ENCODE results near the gene MOSMO.

DNA sequence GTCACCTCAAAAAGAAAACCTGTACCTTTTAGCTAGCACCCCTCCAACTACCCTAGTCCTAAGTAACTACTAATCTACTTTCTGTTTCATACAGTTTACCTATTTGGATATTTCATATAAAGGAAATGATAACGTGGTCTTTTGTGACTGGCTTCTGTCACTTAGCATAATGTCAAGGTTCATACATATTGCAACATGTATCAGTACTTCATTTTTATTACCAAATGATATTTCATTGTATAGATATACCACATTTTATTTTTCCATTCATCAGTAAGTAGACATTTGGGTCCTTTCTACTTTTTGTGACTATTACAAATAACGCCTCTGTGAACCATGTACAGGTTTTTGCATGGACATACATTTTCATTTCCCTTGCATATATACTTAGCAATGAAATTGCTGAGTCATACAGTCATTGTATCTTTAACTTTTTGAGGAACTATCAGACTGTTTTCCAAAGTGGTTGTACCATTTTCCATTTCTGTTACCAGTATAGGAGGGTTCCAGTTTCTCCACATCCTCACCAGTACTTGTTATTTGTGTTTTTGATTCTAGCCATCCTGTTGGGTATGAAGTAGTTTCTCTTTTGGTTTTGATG, 23.7 kb downstream of the MOSMO start:
- TF ChIP-seq, protein P1, sequence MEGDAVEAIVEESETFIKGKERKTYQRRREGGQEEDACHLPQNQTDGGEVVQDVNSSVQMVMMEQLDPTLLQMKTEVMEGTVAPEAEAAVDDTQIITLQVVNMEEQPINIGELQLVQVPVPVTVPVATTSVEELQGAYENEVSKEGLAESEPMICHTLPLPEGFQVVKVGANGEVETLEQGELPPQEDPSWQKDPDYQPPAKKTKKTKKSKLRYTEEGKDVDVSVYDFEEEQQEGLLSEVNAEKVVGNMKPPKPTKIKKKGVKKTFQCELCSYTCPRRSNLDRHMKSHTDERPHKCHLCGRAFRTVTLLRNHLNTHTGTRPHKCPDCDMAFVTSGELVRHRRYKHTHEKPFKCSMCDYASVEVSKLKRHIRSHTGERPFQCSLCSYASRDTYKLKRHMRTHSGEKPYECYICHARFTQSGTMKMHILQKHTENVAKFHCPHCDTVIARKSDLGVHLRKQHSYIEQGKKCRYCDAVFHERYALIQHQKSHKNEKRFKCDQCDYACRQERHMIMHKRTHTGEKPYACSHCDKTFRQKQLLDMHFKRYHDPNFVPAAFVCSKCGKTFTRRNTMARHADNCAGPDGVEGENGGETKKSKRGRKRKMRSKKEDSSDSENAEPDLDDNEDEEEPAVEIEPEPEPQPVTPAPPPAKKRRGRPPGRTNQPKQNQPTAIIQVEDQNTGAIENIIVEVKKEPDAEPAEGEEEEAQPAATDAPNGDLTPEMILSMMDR (IDR thresholded peaks at IDR 0.05), result no peak
- no peak for TF ChIP-seq EP300 (IDR thresholded peaks at IDR 0.05)
- TF ChIP-seq POLR2A (IDR thresholded peaks at IDR 0.05), result no peak
- no peak for TF ChIP-seq POLR2AphosphoS5 (IDR thresholded peaks at IDR 0.05)
